Calu3 (cell line): ENCODE results near the gene SCAMP4. TPM values are rescaled to one million over a fixed set of nuclear protein-coding genes. Genes with fewer than 3 reads are reported as not detected.

Source experiments
- BruUV-seq: library from RNA; stranded (reverse); fragments of 400-500 nt; replicated peaks from 2 replicates; lab custom pipeline; 2021; lab: Mats Ljungman, UMichigan
- CTCF ChIA-PET: fragments of 300-600 bp; sonication (Branson Sonifier 250); formaldehyde crosslinking; loops from one replicate; lab custom pipeline; 2022; ENCODE audit warnings: antibody characterized with exemption; lab: Charles Lee
- DNase-seq: peaks from one replicate; pipeline ENCODE4 v3.0.0; 2022
- H3K27ac Mint-ChIP-seq: one replicate; pipeline ENCODE4 v1.8.0; 2022; ENCODE audit warnings: mixed read lengths; ENCODE audit not compliant: unreplicated experiment
- H3K27me3 Mint-ChIP-seq: one replicate; pipeline ENCODE4 v1.8.0; 2022; ENCODE audit warnings: mixed read lengths; ENCODE audit not compliant: unreplicated experiment
- H3K36me3 Mint-ChIP-seq: one replicate; pipeline ENCODE4 v1.8.0; 2022; ENCODE audit warnings: mild to moderate bottlenecking, moderate library complexity, mixed read lengths; ENCODE audit not compliant: insufficient read depth, unreplicated experiment
- H3K4me1 Mint-ChIP-seq: one replicate; pipeline ENCODE4 v1.8.0; 2022; ENCODE audit warnings: mild to moderate bottlenecking, low read depth, mixed read lengths; ENCODE audit not compliant: unreplicated experiment
- H3K4me3 Mint-ChIP-seq: one replicate; pipeline ENCODE4 v1.8.0; 2022; ENCODE audit warnings: mild to moderate bottlenecking, low read depth, moderate library complexity, mixed read lengths; ENCODE audit not compliant: unreplicated experiment
- H3K9me3 Mint-ChIP-seq: one replicate; pipeline ENCODE4 v1.8.0; 2022; ENCODE audit warnings: low read depth, mixed read lengths; ENCODE audit not compliant: unreplicated experiment
- CTCF ChIP-seq: fragments of 200-600 bp; IDR thresholded peaks from one replicate; pipeline ENCODE4 v1.8.0; 2022; ENCODE audit warnings: antibody characterized with exemption; ENCODE audit not compliant: unreplicated experiment
- intact Hi-C: fragments of 100-400 bp; cut with micrococcal nuclease; formaldehyde crosslinking; loops from one replicate; pipeline ENCODE4 v1.10.0; 2022; ENCODE audit not compliant: unreplicated experiment
- total RNA-seq: library from RNA; stranded (reverse); gene quantifications from 2 replicates; pipeline ENCODE4 v1.2.3, GENCODE V29; 2022

SCAMP4 gene
- total RNA-seq, 1 experiment from 2014 or later: 64.2 TPM

GRCh38 chr19:1871140-1871597 lies 34.0 kb upstream of the SCAMP4 start:
- peaks cover 8% of the 10 kb centered on the region for H3K4me1 Mint-ChIP-seq
- no peak overlapping the region for H3K27ac Mint-ChIP-seq
- CTCF ChIA-PET: no interaction called here
- H3K27me3 Mint-ChIP-seq: no peaks in the 10 kb centered on the region
- intact Hi-C loops: no loop called here
- H3K36me3 Mint-ChIP-seq: peaks cover 20% of the 10 kb centered on the region
- BruUV-seq: no TSS peak
- no peak for TF ChIP-seq CTCF
- no peak overlapping the region for H3K4me3 Mint-ChIP-seq
- no peak for DNase-seq
- no peaks in the 10 kb centered on the region for H3K9me3 Mint-ChIP-seq

DNA sequence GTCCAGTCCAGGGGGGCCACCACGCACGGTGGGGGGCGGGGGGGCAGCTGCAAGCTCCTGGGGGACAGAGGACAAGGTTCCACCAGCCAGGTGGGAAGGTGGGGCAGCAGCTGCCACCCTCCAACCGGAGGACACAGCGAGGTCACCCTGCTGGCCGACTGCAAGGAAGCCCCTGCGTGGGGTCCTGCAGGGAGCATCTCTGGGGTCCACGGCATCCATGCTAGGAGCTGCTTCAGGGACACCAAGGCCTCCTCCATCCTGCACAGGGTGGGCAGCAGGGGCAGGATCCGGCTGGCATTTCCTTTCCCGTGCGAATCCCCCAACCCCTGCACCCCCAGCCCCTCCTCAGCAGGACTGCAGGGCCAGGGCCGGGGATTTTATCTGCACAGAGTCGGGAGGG lies 33.6 kb upstream of the SCAMP4 start:
- H3K27ac Mint-ChIP-seq: no peak overlapping the region
- CTCF ChIA-PET: no interaction called here
- TF ChIP-seq CTCF: no peak
- intact Hi-C loops: no loop called here
- peaks cover 25% of the 10 kb centered on the region for H3K36me3 Mint-ChIP-seq
- no TSS peak for BruUV-seq
- DNase-seq: no peak
- peaks cover 8% of the 10 kb centered on the region for H3K4me1 Mint-ChIP-seq
- H3K9me3 Mint-ChIP-seq: no peaks in the 10 kb centered on the region
- H3K4me3 Mint-ChIP-seq: no peak overlapping the region
- H3K27me3 Mint-ChIP-seq: no peaks in the 10 kb centered on the region

- CTCF ChIA-PET: no interaction called here
- Mint-ChIP-seq H3K27me3 (no peaks in the 10 kb centered on the region), H3K4me3 (peak overlapping the region; percentile 96), H3K9me3 (no peaks in the 10 kb centered on the region), H3K36me3 (peaks cover 25% of the 10 kb centered on the region), H3K27ac (no peak overlapping the region), H3K4me1 (peaks cover 8% of the 10 kb centered on the region)
- no TSS peak for BruUV-seq
- intact Hi-C loops: no loop called here
- no peak for TF ChIP-seq CTCF
- DNase-seq: no peak
These were observed 32.2 kb upstream of the SCAMP4 start for GRCh38 chr19:1872807-1873523.

GRCh38 chr19:1873524-1874473 lies 31.4 kb upstream of the SCAMP4 start:
- H3K9me3 Mint-ChIP-seq: no peaks in the 10 kb centered on the region
- intact Hi-C loops: no loop called here
- no peaks in the 10 kb centered on the region for H3K27me3 Mint-ChIP-seq
- CTCF ChIA-PET: interaction anchor here (0.6 to 1.8 kb wide), 3 partner anchors 9 to 35 kb away, joined by 3 to 10 read pairs (median 4); no protein-coding TSS in a partner anchor
- no peak for DNase-seq
- TF ChIP-seq CTCF: no peak
- peaks cover 8% of the 10 kb centered on the region for H3K4me1 Mint-ChIP-seq
- no peak overlapping the region for H3K27ac Mint-ChIP-seq
- peak overlapping the region; percentile 96 for H3K4me3 Mint-ChIP-seq
- H3K36me3 Mint-ChIP-seq: peaks cover 19% of the 10 kb centered on the region
- no TSS peak for BruUV-seq
